ENCODE results near the gene ASCL2.

The ASCL2 gene

GRCh38 chr11:2308713-2309112 lies 38.3 kb upstream of the ASCL2 start:
- TF ChIP-seq CTCF (IDR thresholded peaks at IDR 0.05; ENCODE audit: poor library complexity, severe bottlenecking), result no peak
- no peak overlapping the region for H3K4me3 ChIP-seq (ENCODE audit: severe bottlenecking)
- ATAC-seq (ENCODE audit: low read depth) (no peak), DNase-seq (ENCODE audit: low spot score) (peak; percentile 52)
- no peak overlapping the region for H3K27ac ChIP-seq (ENCODE audit: poor library complexity, severe bottlenecking)
- no peaks in the 10 kb centered on the region for H3K9me3 ChIP-seq (ENCODE audit: severe bottlenecking)
- H3K27me3 ChIP-seq (ENCODE audit: insufficient read depth, poor library complexity, severe bottlenecking), result no peaks in the 10 kb centered on the region
- H3K4me1 ChIP-seq (ENCODE audit: insufficient read depth, poor library complexity, severe bottlenecking), result no peaks in the 10 kb centered on the region
- no peaks in the 10 kb centered on the region for H3K36me3 ChIP-seq (ENCODE audit: low read depth)

DNA sequence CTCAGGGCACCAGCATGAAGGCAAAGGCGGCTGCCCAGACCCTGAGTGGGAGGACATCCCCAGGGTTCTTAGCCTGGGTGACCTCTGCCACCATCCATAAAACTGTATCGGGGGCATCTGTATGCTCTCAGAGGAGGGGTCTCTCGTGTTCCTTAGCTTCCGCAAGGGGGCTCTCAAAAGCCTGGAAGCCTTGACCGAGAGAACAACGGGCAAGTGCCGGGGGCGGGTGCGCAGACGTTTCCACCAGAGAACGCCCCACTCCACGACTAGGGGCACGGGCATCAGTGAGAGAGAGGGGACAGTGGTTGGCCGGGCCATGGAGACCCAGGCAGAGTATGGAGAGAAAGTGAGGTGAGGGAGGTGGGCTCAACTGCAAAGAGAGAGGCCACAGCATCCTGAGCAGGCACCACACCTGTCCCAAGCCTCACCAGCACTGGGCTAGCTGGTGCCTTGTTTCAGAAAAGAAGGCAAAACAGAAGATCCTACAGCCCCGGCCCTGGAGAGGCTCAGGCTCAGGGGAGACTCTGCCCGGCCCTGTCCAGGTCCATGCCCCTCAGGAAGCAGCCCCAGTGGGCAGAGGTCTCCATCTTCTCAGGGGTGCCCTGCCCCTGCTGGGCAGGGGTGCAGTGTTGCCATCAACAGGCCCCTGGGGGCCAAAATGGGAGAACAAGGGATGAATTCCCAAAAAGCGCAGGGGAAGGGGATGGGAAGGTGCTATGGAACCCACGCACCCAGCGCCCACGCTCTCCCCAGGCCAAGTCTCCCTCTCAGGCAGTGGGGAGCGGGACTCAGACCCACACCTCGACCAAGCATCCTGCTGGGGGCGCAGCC lies 37.3 kb upstream of the ASCL2 start:
- no peak for TF ChIP-seq CTCF (IDR thresholded peaks at IDR 0.05; ENCODE audit: poor library complexity, severe bottlenecking)
- ATAC-seq (ENCODE audit: low read depth), result no peak
- Histone ChIP-seq H3K9me3 (ENCODE audit: severe bottlenecking) (no peaks in the 10 kb centered on the region), H3K4me1 (ENCODE audit: insufficient read depth, poor library complexity, severe bottlenecking) (no peaks in the 10 kb centered on the region), H3K27ac (ENCODE audit: poor library complexity, severe bottlenecking) (no peak overlapping the region), H3K4me3 (ENCODE audit: severe bottlenecking) (no peak overlapping the region), H3K36me3 (ENCODE audit: low read depth) (no peaks in the 10 kb centered on the region), H3K27me3 (ENCODE audit: insufficient read depth, poor library complexity, severe bottlenecking) (no peaks in the 10 kb centered on the region)
- DNase-seq (ENCODE audit: low spot score), result peak; percentile 49

DNA sequence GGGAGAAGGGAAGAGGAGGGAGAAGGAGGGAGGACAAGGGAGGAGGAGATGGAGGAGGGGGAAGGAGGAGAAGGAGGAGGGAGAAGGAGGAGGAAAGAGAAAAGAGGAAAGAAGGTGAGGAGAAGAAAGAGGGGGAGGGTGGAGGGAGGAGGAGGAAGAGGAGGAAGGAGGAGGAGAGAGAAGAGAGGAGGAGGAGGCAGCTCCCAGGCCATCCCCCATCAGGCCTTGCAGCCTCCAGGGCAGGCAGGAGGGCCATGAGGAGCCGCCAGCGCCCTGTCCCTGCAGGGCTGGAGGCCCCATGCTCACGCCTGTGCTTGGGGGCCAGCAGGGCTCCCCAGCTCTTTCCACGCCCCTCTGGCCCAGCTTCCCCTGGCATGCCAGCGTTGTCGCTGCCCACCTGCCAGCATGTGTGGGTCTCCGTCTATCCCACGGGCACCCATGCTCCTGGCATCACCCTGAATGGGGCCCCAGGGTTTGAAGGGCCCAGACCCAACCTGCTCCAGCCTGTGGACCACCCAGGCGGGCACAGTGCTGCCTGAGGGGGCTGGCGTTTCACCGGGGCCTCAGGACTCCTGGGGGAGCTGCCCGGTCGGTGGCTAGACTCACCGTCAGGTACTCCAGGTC lies 36.6 kb upstream of the ASCL2 start:
- peak; percentile 42 for DNase-seq (ENCODE audit: low spot score)
- no peaks in the 10 kb centered on the region for H3K36me3 ChIP-seq (ENCODE audit: low read depth)

DNA sequence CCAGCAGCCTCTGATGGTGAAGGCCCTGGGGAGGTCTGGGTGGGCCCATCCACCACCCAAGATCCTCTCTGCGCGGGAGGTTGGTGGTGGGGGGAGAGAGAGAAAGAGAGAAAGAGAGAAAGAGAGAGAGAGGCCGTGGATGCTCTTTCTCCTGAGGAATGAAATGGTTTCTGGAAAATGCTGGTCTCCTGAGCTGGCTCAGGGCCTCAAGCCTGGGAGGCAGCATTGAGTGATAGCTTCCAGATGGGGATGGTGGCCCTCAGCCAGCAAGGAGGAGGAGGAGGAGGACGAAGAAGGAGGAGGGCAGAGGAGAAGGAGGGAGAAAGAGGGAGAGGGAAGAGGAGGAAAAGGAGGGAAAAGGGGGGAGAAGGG lies 36.0 kb upstream of the ASCL2 start:
- no peak for TF ChIP-seq CTCF (IDR thresholded peaks at IDR 0.05; ENCODE audit: poor library complexity, severe bottlenecking)
- Histone ChIP-seq H3K27ac (ENCODE audit: poor library complexity, severe bottlenecking) (no peak overlapping the region), H3K9me3 (ENCODE audit: severe bottlenecking) (no peaks in the 10 kb centered on the region), H3K4me3 (ENCODE audit: severe bottlenecking) (no peak overlapping the region), H3K4me1 (ENCODE audit: insufficient read depth, poor library complexity, severe bottlenecking) (no peaks in the 10 kb centered on the region), H3K27me3 (ENCODE audit: insufficient read depth, poor library complexity, severe bottlenecking) (no peaks in the 10 kb centered on the region), H3K36me3 (ENCODE audit: low read depth) (no peaks in the 10 kb centered on the region)
- ATAC-seq (ENCODE audit: low read depth) (no peak), DNase-seq (ENCODE audit: low spot score) (no peak)

More for the DNA sequence above, 36.6 kb upstream of the ASCL2 start:
- Histone ChIP-seq H3K9me3 (ENCODE audit: severe bottlenecking) (no peaks in the 10 kb centered on the region), H3K27ac (ENCODE audit: poor library complexity, severe bottlenecking) (no peak overlapping the region), H3K4me3 (ENCODE audit: severe bottlenecking) (no peak overlapping the region), H3K4me1 (ENCODE audit: insufficient read depth, poor library complexity, severe bottlenecking) (no peaks in the 10 kb centered on the region), H3K27me3 (ENCODE audit: insufficient read depth, poor library complexity, severe bottlenecking) (no peaks in the 10 kb centered on the region)
- no peak for TF ChIP-seq CTCF (IDR thresholded peaks at IDR 0.05; ENCODE audit: poor library complexity, severe bottlenecking)
- no peak for ATAC-seq (ENCODE audit: low read depth)

Data from RWPE2 (cell line).